ENCODE measurements around the gene ZNF609.
"Not testable (repeated sequence)": the region's sequence is repeated elsewhere in the genome, so short reads cannot be mapped to it uniquely, and the experiment has no call there.

ZNF609 gene

DNA sequence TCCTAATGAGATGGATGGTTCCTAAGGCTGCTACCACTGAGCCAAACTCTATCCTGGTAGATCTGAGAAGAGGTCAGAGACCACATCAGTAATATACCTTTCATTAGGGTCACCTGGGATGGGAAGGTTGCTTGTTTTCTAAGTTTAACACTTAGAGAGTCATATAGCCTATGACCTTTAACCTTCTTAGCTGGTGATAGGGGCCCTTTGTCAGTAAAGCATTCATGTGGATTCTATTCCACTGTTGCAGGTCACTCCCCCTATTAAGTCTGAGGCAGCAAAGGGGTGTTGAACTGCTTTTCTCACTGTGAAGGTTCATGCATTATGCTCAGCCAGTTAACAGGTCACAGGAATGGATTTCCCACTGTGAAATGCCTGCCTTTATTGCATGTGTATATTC is 6.1 kb upstream of the ZNF609 start:
- DNase-seq (ENCODE audit: extremely low read depth in 1 of 2, low read depth in 1 of 2): no peak

DNA sequence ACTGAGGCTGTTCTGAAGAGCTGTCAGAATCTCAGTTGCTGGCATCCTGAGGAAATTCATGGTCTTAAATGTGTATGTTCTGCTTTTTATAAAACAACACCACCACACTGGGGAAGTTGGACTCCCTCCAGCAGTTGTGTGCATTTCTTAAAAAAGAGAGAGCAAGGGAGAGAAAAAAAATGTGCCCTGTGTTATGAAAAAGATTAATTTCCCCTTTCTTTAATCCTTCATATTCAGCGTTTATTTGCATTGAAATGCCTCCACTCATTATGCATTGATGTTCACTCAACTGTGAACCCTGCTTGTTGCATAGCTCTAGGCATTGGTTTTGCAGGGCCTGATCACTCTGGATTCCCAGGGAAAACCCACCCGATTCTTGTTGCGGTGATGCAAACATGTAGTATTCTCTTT is 4.4 kb upstream of the ZNF609 start:
- no peak for DNase-seq (ENCODE audit: extremely low read depth in 1 of 2, low read depth in 1 of 2)

DNA sequence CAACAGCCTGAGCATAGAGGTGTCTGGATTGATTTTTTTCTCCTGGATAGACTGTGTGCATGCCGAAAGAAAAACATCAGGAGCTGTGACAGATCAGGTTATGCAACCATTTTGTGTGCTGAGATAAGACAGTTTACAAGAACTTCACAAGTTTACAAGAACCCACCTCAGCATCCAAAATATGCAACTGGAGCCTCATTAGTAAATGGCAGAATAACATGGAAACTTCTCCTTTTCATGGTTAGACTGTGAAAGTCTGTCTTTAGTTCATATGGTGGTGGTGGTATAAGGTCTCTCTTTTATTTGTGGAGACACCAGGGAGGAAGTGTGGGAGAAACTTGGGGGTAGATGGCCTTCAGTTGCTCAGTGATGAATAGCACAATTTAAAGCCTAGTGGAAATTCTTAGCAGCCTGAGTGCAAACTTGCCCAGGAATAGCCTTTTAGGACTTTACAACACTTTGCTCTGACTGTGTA is 3.7 kb upstream of the ZNF609 start:
- DNase-seq (ENCODE audit: extremely low read depth in 1 of 2, low read depth in 1 of 2): no peak

DNA sequence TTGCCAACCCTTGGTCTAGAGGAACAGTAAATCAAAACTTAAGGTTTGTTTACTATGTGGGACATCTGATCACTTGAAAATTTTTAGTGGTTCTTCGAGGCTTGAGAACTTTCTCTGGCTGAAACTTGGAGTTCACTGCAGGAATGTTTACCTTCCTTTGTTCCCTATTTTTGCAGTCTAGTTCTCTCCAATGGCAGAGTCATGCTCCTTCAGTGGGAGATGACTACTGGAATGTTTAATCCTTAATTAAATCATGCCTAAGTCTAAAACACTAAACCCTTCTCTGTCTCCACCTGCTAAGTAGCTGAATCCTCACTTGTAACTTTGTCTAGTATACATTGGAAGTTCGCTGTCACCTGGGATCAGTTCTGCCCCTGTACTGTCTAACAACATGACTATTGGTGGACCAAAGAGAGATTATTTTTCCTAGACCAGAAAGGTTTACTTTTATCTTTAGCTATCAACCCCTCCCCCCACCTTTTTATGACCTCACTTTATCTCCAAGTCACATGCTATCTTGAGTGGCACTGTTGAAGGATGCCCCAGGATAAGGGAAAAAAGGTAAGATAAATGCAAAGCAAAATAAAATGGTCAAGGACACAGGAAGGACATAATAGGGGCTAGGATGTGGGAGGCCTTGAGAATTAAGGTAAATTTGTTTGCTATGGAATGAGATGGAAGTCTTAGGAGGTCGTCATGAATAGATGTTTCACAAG is 1.2 kb upstream of the ZNF609 start:
- DNase-seq (ENCODE audit: extremely low read depth in 1 of 2, low read depth in 1 of 2): no peak

DNA sequence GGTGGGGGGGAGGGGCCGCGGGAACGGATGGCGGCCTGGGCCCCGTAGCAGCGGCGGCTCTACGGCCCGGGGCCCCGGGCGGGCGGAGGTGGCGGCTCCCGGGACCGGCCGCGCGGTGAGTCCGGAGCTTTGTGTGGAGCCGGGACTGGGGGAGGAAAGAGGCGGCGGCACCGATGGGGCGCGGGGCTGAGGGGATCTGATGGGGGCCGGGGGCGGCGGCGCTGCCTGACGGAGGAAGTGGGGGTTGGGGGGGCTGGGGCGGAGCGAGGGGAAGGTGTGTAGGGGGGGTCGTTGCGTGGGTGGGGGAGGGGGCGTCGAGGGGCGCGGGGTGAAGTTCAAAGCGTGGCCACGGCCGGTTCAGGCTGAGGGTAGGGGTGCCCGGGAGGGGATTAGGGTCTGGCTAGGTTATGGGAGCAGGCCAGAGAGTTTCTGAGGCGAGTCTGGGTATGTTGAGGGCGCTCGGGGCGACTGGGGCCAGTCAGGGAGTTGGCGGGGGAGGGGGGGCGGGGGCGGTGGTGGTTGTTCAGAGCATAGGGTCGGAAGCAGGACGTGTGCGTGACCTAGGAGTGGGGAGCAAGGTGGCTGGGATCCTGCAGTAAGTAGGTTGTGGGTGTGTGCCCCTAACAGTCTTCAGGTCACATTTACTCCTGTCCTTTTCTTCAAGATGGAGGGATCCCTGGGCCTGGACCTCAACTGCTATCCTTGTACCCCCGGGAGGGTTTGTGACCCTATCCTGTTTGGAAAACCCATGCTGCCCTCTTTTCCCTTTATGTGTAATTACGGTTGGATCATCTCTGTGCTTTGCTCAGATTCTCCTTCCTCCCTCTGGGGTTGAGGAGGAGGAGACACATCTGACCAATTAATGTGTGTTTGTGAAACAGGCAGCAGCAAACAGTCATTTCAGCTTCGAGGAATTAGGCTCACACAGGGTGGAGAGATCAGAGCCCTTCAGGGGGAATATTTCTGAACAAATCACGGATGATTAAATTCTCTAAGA is 644 bp downstream of the ZNF609 start:
- peak in 1 of 2 donors; percentile 17 for DNase-seq (ENCODE audit: extremely low read depth in 1 of 2, low read depth in 1 of 2)

DNA sequence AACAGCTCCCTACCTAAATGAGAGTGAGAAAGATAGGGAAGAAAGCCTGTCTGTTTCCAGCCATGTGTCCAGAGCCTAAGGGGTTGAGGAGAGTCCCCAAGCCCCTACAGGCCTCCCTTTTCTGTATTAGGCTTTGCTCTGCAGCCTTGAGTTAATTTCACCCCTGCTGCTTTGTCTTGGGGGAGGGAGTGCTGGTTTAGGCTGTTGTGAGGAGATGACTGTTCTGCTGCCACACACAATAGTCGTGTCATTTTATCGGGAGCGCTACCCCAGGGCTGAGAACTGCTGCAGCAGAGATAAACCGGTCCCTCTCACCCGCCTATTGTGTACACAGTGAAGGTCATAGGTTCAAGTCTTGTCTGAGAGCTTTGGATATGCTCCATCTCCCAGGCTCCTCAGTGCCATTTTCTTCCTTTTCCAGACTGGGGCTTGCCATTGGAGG is 1.4 kb downstream of the ZNF609 start:
- no peak for DNase-seq (ENCODE audit: extremely low read depth in 1 of 2, low read depth in 1 of 2)

DNA sequence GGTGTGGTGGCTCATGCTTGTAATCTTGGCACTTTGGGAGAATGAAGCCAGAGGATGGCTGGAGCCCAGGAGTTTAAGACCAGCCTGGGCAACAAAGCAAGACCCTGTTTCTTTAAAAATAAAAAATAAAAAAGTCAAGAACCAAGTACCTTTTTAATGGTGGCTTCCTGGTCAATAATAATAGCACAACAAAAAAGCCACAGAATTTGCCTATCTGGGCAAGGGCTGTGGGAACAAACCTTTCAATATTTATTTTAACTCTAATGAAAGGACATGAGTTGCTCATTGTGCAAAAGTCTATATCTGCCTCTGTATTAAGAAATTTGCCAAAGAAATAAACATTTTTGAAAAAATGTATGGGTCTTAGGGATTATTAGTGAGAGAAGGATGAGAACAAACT is 2.1 kb downstream of the ZNF609 start:
- DNase-seq (ENCODE audit: extremely low read depth in 1 of 2, low read depth in 1 of 2): no peak

DNA sequence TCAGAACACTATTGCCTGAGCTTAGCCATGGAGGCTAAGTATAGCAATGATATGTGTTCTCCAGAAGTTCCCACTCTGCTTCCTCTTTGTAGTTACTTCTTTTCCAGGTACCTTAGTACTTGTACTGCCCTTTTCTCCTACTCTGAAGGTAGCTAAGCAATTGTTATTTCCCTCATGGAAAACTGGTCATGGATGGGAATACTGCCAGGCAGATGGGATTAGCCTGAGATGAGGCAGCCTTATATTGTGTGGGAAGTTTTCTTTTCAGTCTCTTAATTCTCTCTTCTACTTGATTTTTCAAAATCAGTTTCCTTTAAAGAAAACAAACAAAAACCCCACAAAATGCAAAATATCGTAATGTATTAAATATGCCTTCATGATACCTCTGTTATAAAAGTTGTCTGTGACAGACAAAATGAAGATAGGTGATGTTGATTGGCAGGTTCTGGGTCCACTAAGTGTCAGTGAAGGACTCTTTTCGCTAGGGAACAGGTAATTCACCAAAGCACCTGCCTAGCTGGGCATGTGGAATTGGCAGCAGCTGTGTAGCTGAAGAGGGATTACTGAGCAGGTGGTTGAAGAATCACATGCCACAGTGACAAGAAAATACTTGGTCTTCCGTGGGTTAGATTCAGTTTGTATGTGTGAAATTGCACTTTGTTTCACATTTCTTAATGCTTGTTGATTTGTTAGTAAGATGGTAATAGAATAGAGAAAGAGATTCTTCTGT is 4.1 kb downstream of the ZNF609 start:
- no peak for DNase-seq (ENCODE audit: extremely low read depth in 1 of 2, low read depth in 1 of 2)

DNA sequence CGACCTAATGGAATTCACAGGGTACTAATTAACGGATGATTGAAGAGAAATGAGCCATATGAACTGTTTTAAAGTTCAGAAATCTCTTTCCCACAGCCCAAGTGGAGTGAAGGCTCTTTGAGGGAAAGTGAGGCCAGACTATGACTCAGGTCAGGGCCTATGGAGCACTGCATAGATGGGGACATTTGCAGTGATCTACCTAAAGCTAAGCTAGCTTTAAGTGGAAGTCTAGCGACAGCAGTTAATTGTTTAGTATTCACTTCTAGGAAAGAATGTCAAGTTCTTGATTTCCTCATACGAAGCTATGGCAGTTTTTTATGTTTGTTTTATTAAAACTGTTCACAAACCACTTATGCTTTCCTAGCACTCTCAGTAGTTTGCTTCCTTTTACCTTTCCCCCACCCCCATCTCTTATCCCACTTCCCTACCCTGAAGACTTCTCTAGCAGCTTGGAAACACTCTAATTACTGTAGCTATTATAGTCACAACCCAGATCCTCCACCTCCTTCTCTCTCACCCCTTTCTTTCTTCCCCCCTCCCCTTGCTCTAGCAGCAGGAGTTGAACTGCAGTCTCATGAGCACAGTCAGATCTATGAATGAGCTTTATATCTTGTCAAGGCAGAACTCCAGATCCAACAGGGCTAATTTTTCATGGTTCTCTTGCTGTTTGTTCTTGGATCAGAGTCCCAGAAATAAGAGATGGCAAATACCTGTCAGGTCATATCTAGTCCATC is 6.2 kb downstream of the ZNF609 start:
- DNase-seq (ENCODE audit: extremely low read depth in 1 of 2, low read depth in 1 of 2): no peak

DNA sequence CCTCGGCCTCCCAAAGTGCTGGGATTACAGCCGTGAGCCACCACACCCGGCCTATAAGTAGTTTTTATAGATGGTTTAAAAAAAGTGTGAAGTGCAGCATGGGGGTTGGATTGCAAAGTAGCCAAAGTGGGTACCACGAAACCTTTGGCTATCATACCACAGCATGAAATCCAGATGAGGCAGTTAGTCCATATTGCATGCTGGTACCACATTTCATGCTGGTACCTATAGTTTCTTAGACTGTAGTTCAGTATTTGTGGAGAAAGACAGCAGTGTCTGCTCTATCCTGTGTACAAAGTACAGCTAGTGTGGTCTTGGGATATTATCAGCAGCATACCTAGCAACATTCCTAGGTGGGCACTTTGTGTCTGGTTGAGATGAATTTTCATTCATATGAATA is 11.8 kb downstream of the ZNF609 start:
- no peak for DNase-seq (ENCODE audit: extremely low read depth in 1 of 2, low read depth in 1 of 2)

DNA sequence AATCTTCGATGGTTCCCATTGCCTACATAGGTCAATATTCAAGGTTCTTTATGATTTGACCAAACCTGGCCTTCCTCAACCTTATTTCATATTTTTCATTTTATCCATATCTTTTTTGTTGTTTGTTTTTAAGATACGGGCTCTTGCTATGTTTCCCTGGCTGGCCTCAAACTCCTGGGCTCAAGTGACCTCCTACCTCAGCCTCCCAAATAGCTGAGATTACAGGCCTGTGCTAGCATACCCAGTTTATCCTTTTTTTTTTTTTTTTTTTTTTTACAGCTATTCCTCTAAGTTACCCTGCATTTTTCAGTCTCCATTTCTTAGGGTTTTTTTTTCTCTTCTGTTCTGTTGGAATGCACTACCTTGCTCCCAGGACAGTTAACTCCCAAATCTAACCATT is 14.5 kb downstream of the ZNF609 start:
- no peak for DNase-seq (ENCODE audit: extremely low read depth in 1 of 2, low read depth in 1 of 2)

DNA sequence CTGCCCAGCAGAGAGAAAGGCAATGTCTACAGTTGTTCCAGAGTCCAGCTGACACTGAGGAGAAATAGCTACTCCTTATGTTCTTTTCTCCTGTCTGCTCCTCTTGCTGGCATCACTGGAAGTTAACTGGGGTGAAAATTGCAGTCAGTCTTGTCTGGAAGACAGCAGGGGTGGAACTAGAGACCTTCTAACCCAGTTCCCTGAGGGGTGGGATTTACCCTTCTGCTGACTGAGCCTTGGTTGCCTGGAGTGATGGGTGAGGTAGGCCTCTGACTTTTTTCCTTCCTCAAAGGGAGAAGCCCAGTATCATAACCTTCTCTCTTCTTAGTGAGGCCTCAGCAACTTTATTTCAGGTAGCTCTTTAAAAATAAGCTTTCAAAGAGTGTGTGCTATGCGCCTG is 16.2 kb downstream of the ZNF609 start:
- no peak for DNase-seq (ENCODE audit: extremely low read depth in 1 of 2, low read depth in 1 of 2)

DNA sequence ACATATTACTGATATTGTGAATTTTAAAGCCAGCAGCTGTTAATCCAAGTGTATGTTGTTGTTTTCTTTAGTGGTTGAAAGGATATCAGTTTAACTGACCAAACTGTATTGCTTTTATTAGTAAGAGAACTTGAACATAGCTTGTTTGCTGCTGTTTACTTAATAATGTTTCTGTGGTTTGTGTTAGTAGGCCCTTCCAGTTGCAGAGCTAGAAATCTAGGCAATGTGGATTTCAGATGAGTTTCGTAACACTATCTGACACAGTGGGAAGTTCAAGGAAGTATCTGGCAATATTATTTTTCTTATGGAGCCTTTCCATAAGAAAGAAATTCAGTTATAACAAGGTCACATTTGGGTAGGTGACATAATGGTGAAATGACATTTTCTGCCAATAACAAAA is 18.5 kb downstream of the ZNF609 start:
- DNase-seq (ENCODE audit: extremely low read depth in 1 of 2, low read depth in 1 of 2): no peak

DNA sequence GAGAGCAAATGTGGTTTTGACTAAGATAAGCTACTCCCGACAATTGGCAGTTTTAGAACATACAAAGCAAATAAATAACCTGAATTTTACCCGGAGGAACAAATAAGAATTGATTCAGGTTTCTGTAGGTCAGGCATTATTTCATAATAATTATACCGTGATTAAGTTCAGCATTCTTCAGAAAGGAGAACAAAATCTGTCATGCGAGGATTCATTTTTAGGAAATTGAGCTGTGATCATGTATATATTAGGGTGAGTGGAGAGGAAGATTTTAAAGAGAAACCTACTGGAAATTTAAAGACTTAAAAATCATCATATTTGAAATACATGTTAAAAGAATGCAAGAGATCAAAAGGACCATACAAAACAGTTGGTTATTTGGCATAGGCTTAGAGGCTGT is 20.5 kb downstream of the ZNF609 start:
- DNase-seq (ENCODE audit: extremely low read depth in 1 of 2, low read depth in 1 of 2): no peak

DNA sequence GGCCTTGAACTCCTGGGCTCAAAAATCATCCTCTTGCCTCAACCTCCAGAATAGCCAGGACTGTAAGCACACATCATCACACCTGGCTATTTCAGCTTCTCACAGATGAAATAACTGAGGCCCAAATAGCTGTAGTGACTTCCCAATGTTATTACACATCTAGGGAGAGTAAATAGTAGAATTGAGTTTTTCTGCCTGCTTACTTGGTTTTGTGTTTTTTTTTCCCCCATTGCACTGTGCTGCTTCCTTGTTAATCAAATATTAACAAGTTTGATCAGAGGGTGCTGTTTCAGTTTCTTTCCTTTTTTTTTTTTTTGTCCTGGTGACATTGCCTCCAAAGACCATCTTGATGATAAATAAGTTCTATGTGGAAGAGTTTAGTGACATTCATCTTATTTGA is 23.4 kb downstream of the ZNF609 start:
- DNase-seq (ENCODE audit: extremely low read depth in 1 of 2, low read depth in 1 of 2): no peak

DNA sequence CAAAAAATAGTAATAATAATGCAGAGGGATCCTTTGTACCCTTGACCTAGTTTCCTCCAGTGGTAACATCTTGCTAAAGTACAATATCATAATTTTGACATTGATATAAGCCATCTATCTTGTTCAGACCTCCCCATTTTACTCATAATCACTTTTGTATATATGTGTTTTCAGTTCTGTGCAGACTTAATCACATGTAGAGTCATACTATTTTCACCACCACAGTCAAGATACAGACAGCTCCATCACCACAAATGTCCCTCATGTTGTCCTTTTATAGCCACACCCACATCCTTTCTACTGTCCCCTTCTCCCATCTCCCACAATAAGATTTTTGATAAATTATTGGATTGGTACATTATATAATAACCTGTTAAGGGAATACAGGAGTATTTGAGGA is 25.4 kb downstream of the ZNF609 start:
- no peak for DNase-seq (ENCODE audit: extremely low read depth in 1 of 2, low read depth in 1 of 2)

DNA sequence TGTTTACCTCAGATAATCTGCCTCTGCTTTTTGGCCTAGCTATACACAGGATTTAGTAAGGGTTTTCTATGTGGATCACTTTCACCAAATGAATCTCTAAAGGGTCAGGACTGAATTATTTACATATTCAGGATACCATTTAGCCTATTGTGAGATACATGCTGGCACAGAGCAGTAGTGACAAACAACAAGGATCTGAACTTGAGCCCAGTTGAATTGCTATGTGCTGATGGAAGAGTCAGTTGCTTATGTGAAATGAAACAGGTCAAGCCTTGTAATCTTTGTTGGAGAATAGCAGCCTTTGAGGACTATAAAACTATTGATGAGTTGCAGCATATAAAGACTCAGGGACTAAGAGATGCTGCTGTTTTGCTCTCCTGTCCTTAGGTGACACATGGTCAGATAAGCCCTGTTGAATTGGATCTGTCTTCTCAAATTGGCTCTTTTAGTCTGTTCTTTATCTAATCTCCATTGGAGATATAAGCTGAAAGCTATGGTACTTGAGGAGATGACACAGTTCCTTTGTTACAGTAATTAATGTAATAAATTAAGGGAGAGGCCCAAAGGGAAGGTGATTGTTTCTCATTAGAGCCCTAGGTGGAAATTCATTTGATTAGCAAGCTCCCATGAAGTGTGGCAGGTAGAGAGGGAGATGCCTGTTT is 30.4 kb downstream of the ZNF609 start:
- DNase-seq (ENCODE audit: extremely low read depth in 1 of 2, low read depth in 1 of 2): no peak

DNA sequence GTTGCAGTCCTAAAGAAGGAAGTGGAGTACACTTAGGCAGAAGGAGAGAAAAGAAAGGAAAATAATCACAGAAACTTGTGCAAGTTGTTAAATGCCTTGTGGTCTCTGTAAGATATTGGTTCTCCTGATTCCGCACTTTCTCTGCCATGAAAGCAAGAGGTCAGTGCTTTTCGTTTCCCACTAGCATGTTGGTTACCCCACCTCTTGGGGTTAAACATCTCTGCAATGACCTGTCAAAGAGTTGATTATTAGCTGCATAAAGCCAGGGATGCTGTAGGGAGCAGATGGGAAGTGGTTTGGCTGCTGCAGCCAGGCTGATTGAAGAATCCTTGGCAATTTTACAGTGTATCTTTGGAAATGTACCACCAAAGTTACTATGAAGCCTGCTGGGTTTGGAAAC is 33.3 kb downstream of the ZNF609 start:
- DNase-seq (ENCODE audit: extremely low read depth in 1 of 2, low read depth in 1 of 2): no peak

DNA sequence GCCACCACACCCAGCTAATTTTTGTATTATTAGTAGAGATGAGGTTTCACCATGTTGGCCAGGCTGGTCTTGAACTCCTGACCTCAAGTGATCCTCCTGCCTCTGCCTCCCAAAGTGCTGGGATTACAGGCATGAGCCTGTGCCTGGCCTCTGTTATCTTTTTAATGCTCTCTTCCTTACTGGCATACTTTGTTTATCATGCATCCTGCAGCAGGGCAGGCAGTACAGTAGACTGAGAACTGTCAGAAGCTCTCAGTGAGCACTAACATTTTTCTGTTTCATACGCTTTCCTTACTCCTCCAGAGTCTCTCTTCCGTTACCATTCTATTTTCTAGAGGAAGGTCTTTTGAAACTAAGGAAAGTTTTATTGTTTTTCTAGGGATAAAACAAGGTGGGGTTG is 35.6 kb downstream of the ZNF609 start:
- DNase-seq (ENCODE audit: extremely low read depth in 1 of 2, low read depth in 1 of 2): not testable (repeated sequence)
